ENCODE measurements around the gene GRHPR.

- no peak for TF ChIP-seq CTCF (tag by site-specific recombination; IDR thresholded peaks at IDR 0.05)
- no peak for TF ChIP-seq ZBTB49 (tag by site-specific recombination; IDR thresholded peaks at IDR 0.05; ENCODE audit: low read depth)
- no peak for TF ChIP-seq ZNF157 (tag by site-specific recombination; IDR thresholded peaks at IDR 0.05)
- no peak for TF ChIP-seq ZNF23 (tag by site-specific recombination; IDR thresholded peaks at IDR 0.05; ENCODE audit: borderline replicate concordance)
- TF ChIP-seq ELK4 (IDR thresholded peaks at IDR 0.05; ENCODE audit: borderline replicate concordance, low read depth, low read length), result no peak
- no peak for TF ChIP-seq ZFP41 (tag by site-specific recombination; IDR thresholded peaks at IDR 0.05; ENCODE audit: borderline replicate concordance)
- no peak for TF ChIP-seq SP2 (tag by site-specific recombination; IDR thresholded peaks at IDR 0.05)
- TF ChIP-seq SCRT1 (tag by site-specific recombination; IDR thresholded peaks at IDR 0.05; ENCODE audit: borderline replicate concordance), result no peak
Measured at GRCh38 chr9:37446401-37446800, 23.9 kb downstream of the GRHPR start.
